ENCODE measurements around the gene AGFG2. TPM values are rescaled to one million over a fixed set of nuclear protein-coding genes. Genes with fewer than 3 reads are reported as not detected.

AGFG2 gene
- total and polyA plus RNA-seq, 2 of the 13 experiments (the other 11 are each of a cell fraction or from before 2014, with no cell fraction given), result 125 to 132 TPM

GRCh38 chr7:100546129-100546925, 7.3 kb downstream of the AGFG2 start (continued):
- TF ChIP-seq SNAI1 (CRISPR knock-in tag; IDR thresholded peaks at IDR 0.05; ENCODE audit: borderline replicate concordance), result no peak
- no peak for TF ChIP-seq EZH2 (conservative IDR thresholded peaks at IDR 0.05; ENCODE audit: low read depth, low read length)
- TF ChIP-seq ZNF780A (CRISPR knock-in tag; IDR thresholded peaks at IDR 0.05), result no peak
- 0 out of 2 replicates have a peak, but pooled peaks have one; percentile 9 for TF ChIP-seq ZFP1 (CRISPR knock-in tag; IDR thresholded peaks at IDR 0.05)
- no peak for TF ChIP-seq ZNF615 (CRISPR knock-in tag; IDR thresholded peaks at IDR 0.05; ENCODE audit: borderline replicate concordance)
- TF ChIP-seq ZNF296 (CRISPR knock-in tag; conservative IDR thresholded peaks at IDR 0.05), result no peak
- TF ChIP-seq NR2C2 (CRISPR knock-in tag; IDR thresholded peaks at IDR 0.05; ENCODE audit: borderline replicate concordance), result no peak
- TF ChIP-seq CSRNP2 (CRISPR knock-in tag; conservative IDR thresholded peaks at IDR 0.05; ENCODE audit: low read depth), result no peak
- no peak for TF ChIP-seq NONO (IDR thresholded peaks at IDR 0.05)
- TF ChIP-seq NONO (CRISPR knock-in tag; conservative IDR thresholded peaks at IDR 0.05), result peak; percentile 63; the same call in 1 of the 2 replicates
- no peak for TF ChIP-seq DRAP1 (CRISPR knock-in tag; IDR thresholded peaks at IDR 0.05)
- no peak for TF ChIP-seq ZMYM3 (CRISPR knock-in tag; IDR thresholded peaks at IDR 0.05)
- no peak for TF ChIP-seq FOXO4 (CRISPR knock-in tag; conservative IDR thresholded peaks at IDR 0.05)
- TF ChIP-seq ADNP (CRISPR knock-in tag; IDR thresholded peaks at IDR 0.05), result no peak
- no peak for TF ChIP-seq KAT7 (CRISPR knock-in tag; IDR thresholded peaks at IDR 0.05; ENCODE audit: borderline replicate concordance)
- no peak for TF ChIP-seq ZNF709 (CRISPR knock-in tag; IDR thresholded peaks at IDR 0.05)
- TF ChIP-seq ZNF543 (CRISPR knock-in tag; IDR thresholded peaks at IDR 0.05), result no peak
- no peak for TF ChIP-seq ZNF570 (CRISPR knock-in tag; IDR thresholded peaks at IDR 0.05; ENCODE audit: borderline replicate concordance)
- TF ChIP-seq ZNF264 (CRISPR knock-in tag; IDR thresholded peaks at IDR 0.05), result peak; percentile 92
- TF ChIP-seq ZMYM2 (CRISPR knock-in tag; IDR thresholded peaks at IDR 0.05), result no peak
- no peak for TF ChIP-seq TCF12 (IDR thresholded peaks at IDR 0.05)
- no peak for TF ChIP-seq TCF12 (CRISPR knock-in tag; IDR thresholded peaks at IDR 0.05)
- no peak for TF ChIP-seq PCBP1 (IDR thresholded peaks at IDR 0.05; ENCODE audit: borderline replicate concordance, low read depth, low read length)
